SU-DHL-6 (cell line): ENCODE data around the gene BLOC1S1.

Source experiments
- EZH2phosphoT487 ChIP-seq: fragments of 200-600 bp; sonication (generic), shearing (Covaris generic); conservative IDR thresholded peaks from 2 replicates; pipeline ENCODE4 v1.6.1; 2018; ENCODE audit warnings: mild to moderate bottlenecking, antibody characterized with exemption, low read length, moderate library complexity, mixed read lengths
- TF ChIP-seq, protein P1 (sequence below): fragments of 200-600 bp; sonication (generic); IDR thresholded peaks from one replicate; pipeline ENCODE4 v1.5.1; 2017; ENCODE audit warnings: antibody characterized with exemption, mild to moderate bottlenecking, low read length, moderate library complexity; ENCODE audit not compliant: insufficient read depth, poor library complexity, severe bottlenecking

DNA sequence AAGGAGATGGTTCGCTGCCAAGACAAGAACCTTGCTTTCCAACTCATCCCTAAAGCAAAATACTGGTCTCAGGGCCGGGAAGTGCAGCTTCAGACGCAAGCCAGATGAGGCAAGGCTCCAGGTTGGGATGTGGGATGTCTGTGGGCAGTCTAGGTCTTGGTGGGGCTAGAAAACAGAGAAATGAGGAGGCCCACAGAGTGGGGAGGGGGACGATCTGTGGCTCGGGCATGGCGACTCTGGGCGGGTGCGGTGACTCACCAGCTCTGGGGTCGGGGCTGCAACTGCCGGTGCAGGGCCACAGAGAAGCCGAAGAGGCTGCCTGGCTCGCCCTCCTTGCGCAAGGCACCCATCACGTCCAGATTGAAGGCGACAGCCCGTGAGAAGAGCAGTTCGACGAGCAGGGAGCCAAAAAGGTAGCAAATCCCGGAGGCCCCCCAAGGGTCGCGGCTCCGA lies 8.6 kb upstream of the BLOC1S1 start:
- TF ChIP-seq, protein P1, sequence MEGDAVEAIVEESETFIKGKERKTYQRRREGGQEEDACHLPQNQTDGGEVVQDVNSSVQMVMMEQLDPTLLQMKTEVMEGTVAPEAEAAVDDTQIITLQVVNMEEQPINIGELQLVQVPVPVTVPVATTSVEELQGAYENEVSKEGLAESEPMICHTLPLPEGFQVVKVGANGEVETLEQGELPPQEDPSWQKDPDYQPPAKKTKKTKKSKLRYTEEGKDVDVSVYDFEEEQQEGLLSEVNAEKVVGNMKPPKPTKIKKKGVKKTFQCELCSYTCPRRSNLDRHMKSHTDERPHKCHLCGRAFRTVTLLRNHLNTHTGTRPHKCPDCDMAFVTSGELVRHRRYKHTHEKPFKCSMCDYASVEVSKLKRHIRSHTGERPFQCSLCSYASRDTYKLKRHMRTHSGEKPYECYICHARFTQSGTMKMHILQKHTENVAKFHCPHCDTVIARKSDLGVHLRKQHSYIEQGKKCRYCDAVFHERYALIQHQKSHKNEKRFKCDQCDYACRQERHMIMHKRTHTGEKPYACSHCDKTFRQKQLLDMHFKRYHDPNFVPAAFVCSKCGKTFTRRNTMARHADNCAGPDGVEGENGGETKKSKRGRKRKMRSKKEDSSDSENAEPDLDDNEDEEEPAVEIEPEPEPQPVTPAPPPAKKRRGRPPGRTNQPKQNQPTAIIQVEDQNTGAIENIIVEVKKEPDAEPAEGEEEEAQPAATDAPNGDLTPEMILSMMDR, result no peak
- no peak for TF ChIP-seq EZH2phosphoT487
